Activated T-cell treated with anti-CD3 and anti-CD28 coated beads, Interleukin-2, amount 50 U/mL, for 1 hour (primary cell): ENCODE measurements around the gene ADM5.
A peak's percentile ranks its signal among the peaks of the same experiment; 100 is the strongest.

ENCODE experiments used
- DNase-seq: peaks from one replicate; pipeline ENCODE4 v3.0.0-alpha.2; 2020

Gene ADM5

GRCh38 chr19:49689133-49690078 lies at the start of gene ADM5:
ADM5 (plus strand) TSS chr19:49689594; CDS start chr19:49689838, 244 bp downstream.
- DNase-seq = peak; percentile 58

DNA sequence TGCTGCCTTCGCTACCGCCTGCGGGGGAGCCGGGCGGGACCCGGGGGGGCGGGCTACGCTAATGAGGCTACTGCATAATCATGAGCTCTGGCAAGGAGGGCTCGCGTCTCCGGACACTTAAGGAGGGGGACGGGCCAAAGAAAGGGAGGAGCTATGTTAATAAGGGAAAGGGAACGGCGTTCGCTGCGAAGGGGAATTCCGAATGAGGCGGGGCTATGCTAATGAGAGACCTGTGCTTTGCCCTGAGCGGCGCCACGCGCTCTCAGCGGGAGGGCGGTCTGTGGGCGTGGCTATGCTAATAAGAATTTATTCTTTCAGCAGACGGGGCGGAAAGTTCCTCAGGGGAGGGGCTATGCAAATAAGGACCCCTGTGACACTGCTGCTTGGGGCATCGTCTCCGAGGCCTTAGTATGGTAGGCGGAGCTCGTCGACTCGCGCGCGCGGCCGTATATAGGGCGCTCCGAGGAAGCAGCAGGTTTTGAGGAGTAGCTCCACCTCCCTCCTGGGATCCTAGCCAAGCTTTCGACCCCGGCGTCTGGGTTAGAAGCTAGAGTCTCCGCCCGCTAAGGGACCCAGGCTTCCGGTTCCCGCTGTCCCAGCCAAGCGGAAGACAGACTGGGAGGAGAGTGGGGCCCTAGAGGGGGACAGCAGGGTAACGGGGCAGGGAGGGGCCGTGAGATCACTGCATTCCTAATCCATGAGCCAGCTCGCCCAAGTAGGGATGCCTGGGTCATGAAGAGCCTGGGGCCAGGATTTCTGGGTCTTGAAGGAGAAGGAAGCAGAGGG lies 49.1 kb upstream of the ADM5 start, which contains the start of gene RRAS:
Gene RRAS, minus strand, starts transcription at position 31 of the 786 bp plus-strand sequence. CDS start 45 bp downstream, outside the sequence.
- DNase-seq = peak; percentile 98

DNA sequence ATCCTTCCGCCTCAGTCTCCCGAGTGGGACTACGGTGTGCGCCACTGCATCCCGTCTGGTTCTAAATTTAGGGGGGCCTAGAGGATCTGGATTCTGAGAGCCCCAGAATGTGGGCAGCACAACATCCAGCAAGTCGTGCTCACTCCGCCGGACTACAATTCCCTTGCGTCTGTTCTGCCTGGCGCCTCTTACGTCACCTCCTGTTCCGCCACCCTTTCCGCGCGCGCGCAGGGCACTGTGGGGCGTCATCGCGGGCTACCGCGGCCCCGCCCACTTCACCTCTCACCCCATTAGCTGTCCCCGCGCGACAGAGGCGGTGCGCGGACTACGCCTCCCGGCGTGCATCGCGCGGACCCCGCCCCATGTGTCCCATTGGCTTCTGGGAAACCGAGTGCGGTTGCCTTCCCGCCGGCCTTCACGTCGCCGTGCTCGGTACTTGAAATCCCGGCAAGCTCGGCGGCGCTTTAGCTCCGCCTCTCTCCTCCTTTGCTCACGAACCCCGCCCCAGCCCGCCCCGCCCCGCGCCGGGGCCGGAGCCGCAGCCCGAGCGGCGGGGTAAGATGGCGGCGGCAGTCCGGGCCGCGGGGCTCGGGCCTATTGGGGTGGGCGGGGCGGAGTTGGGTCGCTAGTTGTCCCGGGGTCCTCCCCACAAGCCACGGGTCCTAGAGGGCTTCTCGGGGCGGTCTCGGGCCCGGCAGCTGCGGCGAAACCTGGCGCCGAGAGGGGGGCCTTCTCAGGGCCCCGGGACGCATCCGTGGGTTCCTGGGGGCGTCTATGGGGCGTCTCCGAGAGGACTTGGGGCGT lies 47.5 kb upstream of the ADM5 start, which contains the start of gene SCAF1:
Gene SCAF1, plus strand, starts transcription at position 522 of the 804 bp plus-strand sequence. CDS start 2,818 bp downstream, outside the sequence.
- DNase-seq = peak; percentile 99

- DNase-seq = no peak
These were observed 46.8 kb upstream of the ADM5 start for GRCh38 chr19:49642492-49643035.

- no peak for DNase-seq
These were observed 45.9 kb upstream of the ADM5 start for GRCh38 chr19:49643466-49643865.

GRCh38 chr19:49645592-49645991 lies 43.8 kb upstream of the ADM5 start:
- no peak for DNase-seq

DNA sequence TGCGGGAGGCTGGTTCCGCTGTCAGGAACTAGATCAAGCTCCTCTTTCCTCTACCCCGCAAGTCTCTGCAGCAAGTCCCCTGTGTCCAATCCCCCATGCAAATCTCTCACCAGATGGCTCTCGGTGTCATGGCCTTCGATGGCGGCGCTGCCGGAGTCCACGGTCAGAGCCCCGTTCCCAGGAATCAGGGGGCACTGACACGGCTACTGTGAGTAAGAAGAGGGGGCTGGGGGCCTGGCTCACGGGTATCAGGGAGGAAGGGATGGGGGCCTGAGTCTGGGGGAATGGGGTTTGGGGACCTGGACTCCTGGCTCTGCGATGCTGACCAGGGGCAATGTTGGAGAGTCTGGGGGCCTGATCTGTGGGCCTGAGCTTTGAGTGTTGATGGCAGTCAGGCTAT lies 43.4 kb upstream of the ADM5 start:
- DNase-seq = no peak

GRCh38 chr19:49646586-49646985 lies 42.8 kb upstream of the ADM5 start:
- no peak for DNase-seq

- DNase-seq = no peak
These were observed 38.2 kb upstream of the ADM5 start for GRCh38 chr19:49651029-49651819.

DNA sequence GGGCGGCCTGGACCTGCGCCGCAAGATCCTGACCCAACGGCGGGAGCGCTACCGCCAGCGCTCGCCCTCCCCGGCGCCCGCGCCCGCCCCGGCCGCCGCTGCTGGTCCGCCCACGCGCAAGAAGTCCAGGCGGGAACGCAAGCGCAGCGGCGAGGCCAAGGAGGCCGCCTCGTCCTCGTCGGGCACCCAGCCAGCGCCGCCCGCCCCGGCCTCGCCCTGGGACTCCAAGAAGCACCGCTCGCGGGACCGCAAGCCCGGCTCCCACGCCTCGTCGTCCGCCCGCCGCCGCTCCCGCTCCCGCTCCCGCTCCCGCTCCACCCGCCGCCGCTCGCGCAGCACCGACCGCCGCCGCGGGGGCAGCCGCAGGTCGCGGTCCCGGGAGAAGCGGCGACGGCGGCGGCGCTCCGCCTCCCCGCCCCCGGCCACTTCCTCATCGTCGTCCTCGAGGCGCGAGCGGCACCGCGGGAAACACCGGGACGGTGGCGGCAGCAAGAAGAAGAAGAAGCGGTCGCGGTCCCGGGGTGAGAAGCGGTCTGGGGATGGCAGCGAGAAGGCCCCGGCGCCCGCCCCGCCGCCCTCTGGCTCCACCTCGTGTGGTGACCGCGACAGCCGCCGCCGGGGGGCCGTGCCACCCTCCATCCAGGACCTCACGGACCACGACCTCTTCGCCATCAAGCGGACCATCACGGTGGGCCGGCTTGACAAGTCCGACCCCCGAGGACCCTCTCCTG lies 37.4 kb upstream of the ADM5 start:
- DNase-seq = no peak

DNA sequence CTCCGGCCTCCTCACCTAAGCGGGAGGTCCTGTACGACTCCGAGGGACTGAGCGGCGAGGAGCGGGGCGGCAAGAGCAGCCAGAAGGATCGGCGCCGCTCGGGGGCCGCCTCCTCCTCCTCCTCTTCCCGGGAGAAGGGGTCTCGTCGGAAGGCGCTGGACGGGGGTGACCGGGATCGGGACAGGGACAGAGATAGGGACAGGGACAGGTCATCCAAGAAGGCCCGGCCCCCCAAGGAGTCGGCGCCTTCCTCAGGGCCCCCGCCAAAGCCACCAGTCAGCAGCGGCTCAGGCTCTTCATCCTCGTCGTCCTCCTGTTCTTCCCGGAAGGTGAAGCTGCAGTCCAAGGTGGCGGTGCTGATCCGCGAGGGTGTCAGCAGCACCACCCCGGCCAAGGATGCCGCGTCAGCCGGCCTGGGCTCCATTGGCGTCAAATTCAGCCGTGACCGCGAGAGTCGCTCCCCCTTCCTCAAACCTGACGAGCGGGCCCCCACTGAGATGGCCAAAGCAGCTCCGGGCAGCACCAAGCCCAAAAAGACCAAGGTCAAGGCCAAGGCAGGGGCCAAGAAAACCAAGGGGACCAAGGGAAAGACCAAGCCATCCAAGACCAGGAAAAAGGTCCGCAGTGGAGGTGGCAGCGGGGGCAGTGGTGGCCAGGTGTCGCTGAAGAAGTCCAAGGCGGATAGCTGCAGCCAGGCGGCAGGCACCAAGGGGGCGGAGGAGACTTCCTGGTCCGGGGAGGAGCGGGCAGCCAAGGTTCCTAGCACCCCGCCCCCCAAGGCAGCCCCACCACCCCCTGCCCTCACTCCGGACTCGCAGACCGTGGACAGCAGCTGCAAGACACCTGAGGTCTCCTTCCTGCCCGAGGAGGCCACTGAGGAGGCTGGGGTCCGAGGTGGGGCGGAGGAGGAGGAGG lies 36.6 kb upstream of the ADM5 start:
- DNase-seq = no peak

DNA sequence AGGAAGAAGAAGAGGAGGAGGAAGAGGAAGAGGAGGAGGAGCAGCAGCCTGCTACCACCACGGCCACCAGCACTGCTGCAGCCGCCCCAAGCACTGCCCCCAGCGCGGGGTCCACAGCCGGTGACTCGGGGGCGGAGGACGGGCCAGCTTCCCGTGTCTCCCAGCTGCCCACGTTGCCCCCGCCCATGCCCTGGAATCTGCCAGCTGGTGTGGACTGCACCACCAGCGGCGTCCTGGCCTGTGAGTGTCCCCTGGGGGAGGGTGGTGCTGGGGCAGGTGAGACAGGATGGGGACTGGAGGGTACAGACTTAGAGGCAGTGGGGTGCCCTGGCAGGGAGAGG lies 36.0 kb upstream of the ADM5 start:
- no peak for DNase-seq

DNA sequence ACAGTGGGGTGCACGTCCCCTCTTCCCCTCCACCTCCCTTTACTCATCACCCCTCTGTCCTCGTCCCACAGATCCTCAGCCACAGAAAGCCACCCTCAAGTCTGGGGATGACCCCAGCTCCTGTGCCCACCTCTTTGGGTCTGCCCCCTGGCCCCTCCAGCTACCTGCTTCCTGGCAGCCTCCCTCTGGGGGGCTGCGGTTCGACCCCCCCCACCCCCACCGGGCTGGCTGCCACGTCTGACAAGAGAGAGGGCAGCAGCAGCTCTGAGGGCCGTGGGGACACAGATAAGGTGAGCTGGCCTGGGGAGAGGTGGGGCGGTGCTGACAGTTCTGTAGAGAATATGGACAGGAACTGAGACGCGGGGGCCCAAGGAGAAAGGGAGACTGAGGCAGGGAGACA lies 34.8 kb upstream of the ADM5 start:
- no peak for DNase-seq

- no peak for DNase-seq
These were observed 33.6 kb upstream of the ADM5 start for GRCh38 chr19:49655570-49656455.

DNA sequence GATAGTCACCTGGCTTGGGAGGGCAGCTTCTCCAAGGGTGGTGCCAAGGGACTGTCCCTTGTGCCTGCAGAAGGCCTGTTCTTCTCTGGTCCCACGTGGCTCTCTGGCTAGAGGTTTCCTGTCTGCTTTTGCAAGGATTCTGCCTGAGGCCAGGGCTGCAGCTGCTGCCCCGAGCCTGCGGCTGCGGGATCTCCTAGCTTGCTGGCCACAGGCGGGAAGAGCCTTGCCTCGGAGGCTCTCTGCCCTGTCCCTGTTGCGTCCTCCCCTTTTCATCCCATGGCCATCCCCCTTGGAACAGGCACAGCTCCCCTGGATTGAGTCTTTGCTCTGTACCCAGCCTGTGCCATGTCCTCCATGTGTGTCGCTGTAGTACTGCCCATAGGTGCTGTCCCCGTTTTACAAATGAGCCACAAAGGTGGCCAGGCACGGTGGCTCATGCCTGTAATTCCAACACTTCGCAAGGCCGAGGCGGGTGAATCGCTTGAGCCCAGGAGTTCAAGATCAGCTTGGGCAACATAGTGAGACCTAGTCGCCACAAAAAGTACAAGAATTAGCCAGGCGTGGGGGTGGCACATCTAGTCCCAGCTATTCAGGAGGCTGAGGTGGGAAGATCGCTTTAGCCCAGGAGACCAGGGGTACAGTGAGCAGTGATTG lies 32.8 kb upstream of the ADM5 start:
- no peak for DNase-seq

- no peak for DNase-seq
These were observed 31.8 kb upstream of the ADM5 start for GRCh38 chr19:49657493-49658138.

DNA sequence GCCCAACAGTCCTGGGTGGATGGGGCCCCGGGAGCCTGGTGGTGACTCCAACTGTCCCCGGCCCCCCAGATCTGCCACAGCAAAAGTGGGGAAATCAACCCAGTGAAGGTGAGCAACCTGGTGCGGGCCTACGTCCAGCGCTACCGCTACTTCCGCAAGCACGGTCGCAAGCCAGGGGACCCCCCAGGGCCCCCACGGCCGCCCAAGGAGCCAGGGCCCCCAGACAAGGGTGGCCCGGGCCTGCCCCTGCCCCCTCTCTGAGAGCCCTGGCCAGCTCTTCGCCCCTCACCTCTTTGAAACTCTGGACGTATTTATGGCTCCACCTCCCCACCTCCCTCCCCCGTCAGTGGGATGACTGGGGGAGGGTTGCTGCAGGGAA lies 31.3 kb upstream of the ADM5 start:
- DNase-seq = no peak
